RWPE2 (cell line): ENCODE data around the gene VPS13A.
"Not testable (repeated sequence)": the region's sequence is repeated elsewhere in the genome, so short reads cannot be mapped to it uniquely, and the experiment has no call there.

Source experiments
- ATAC-seq: fragments of 200-7000 bp; cut with Tn5 transposase; 3 replicates; pipeline ENCODE4 v1.9.1; 2021; ENCODE audit warnings: low read depth
- DNase-seq: peaks from one replicate; pipeline ENCODE4 v3.0.0-alpha.2; 2020; ENCODE audit warnings: low spot score
- H3K27ac ChIP-seq: fragments of 450-650 bp; 2 replicates; pipeline ENCODE4 v1.5.1; 2017; ENCODE audit warnings: mild to moderate bottlenecking; ENCODE audit not compliant: poor library complexity, severe bottlenecking
- H3K27me3 ChIP-seq: fragments of 250-450 bp; sonication (Bioruptor Pico); 2 replicates; pipeline ENCODE4 v1.5.1; 2021; ENCODE audit warnings: mild to moderate bottlenecking, moderate library complexity; ENCODE audit not compliant: insufficient read depth, poor library complexity, severe bottlenecking
- H3K36me3 ChIP-seq: fragments of 250-450 bp; sonication (Bioruptor Pico); 2 replicates; pipeline ENCODE4 v1.5.1; 2020; ENCODE audit warnings: low read depth, mild to moderate bottlenecking, moderate library complexity
- H3K4me1 ChIP-seq: fragments of 250-450 bp; sonication (Bioruptor Pico); 2 replicates; pipeline ENCODE4 v1.5.1; 2021; ENCODE audit warnings: mild to moderate bottlenecking, moderate library complexity; ENCODE audit not compliant: insufficient read depth, poor library complexity, severe bottlenecking
- H3K4me3 ChIP-seq: fragments of 250-450 bp; sonication (Bioruptor Pico); 2 replicates; pipeline ENCODE4 v1.5.1; 2021; ENCODE audit warnings: mild to moderate bottlenecking, moderate library complexity; ENCODE audit not compliant: severe bottlenecking
- H3K9me3 ChIP-seq: fragments of 250-450 bp; sonication (Bioruptor Pico); 2 replicates; pipeline ENCODE4 v1.5.1; 2021; ENCODE audit warnings: mild to moderate bottlenecking, moderate library complexity; ENCODE audit not compliant: severe bottlenecking
- CTCF ChIP-seq: fragments of 450-650 bp; IDR thresholded peaks from one replicate; pipeline ENCODE4 v1.5.1; 2017; ENCODE audit warnings: mild to moderate bottlenecking, moderate library complexity; ENCODE audit not compliant: poor library complexity, severe bottlenecking

VPS13A gene

GRCh38 chr9:77236693-77237092 is 59.4 kb downstream of the VPS13A start:
- Histone ChIP-seq H3K36me3 (peaks cover 14% of the 10 kb centered on the region), H3K27me3 (no peaks in the 10 kb centered on the region), H3K4me1 (no peaks in the 10 kb centered on the region), H3K4me3 (no peak overlapping the region), H3K27ac (no peak overlapping the region), H3K9me3 (no peaks in the 10 kb centered on the region)
- no peak for TF ChIP-seq CTCF
- DNase-seq (no peak), ATAC-seq (no peak)

DNA sequence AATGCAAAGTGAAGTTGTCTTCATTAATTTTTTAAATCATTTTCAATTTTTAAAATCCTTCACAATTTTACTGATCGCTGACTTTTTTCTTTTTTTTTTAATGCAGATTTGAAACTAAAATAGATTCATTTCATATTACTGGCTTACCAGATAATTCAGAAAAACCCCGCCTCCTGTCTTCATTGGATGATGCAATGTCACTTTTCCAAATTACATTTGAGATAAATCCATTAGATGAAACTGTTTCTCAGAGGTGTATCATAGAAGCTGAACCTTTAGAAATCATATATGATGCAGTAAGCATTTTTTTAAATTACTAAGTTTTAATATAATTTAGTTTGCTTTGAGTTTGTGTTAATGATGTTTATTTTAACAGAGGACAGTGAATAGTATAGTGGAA is 60.6 kb downstream of the VPS13A start:
- Histone ChIP-seq H3K9me3 (no peaks in the 10 kb centered on the region), H3K4me1 (no peaks in the 10 kb centered on the region), H3K27ac (no peak overlapping the region), H3K27me3 (no peaks in the 10 kb centered on the region), H3K4me3 (no peak overlapping the region), H3K36me3 (peaks cover 25% of the 10 kb centered on the region)
- DNase-seq = no peak
- ATAC-seq = no peak
- no peak for TF ChIP-seq CTCF

DNA sequence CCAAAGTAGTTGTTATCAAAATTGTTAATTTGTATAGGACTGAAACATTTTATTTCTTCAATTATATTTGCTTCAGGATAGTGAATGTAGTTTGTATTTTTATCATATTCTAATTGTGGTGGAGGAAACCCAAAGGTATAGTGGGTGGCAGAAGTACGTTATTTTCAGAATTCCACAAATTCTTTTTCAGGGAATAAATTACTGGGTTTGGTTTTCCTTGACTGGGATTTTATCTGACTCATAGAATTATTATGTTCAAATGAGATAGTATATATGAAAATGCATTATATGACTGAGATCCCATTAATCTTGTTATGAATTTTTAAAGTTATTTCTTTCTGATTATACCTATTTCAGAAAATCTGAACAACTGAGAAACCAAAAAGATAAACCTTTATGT is 73.7 kb downstream of the VPS13A start:
- no peak for TF ChIP-seq CTCF
- no peaks in the 10 kb centered on the region for H3K4me1 ChIP-seq
- H3K27me3 ChIP-seq = no peaks in the 10 kb centered on the region
- no peak for DNase-seq
- no peaks in the 10 kb centered on the region for H3K9me3 ChIP-seq
- ATAC-seq = no peak
- no peak overlapping the region for H3K27ac ChIP-seq
- H3K4me3 ChIP-seq = no peak overlapping the region
- H3K36me3 ChIP-seq = peaks cover 22% of the 10 kb centered on the region

DNA sequence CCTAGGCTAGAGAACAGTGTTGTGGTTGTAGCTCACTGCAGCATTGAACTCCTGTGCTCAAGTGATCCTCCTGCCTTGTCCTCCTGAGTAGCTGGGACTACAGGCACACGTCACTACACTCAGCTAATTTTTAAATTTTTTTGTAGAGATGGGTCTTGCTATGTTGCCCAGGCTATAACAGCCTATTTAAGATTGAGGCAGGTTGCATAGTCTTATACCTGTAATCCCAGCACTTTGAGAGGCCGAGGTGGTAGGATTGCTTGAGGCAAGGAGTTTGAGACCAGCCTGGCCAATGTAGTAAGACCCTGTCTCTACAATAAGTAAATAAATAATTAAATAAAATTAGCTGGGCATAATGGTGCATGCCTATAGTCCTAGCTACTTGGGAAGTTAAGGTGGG is 79.9 kb downstream of the VPS13A start:
- DNase-seq (no peak), ATAC-seq (no peak)
- H3K27ac ChIP-seq = no peak overlapping the region
- TF ChIP-seq CTCF = no peak
- peaks cover 19% of the 10 kb centered on the region; the same call in 1 of the 2 replicates for H3K36me3 ChIP-seq
- no peaks in the 10 kb centered on the region for H3K4me1 ChIP-seq
- H3K27me3 ChIP-seq = no peaks in the 10 kb centered on the region
- H3K9me3 ChIP-seq = no peaks in the 10 kb centered on the region
- H3K4me3 ChIP-seq = no peak overlapping the region

GRCh38 chr9:77261605-77262004 is 84.3 kb downstream of the VPS13A start:
- Histone ChIP-seq H3K4me1 (no peaks in the 10 kb centered on the region), H3K27me3 (no peaks in the 10 kb centered on the region), H3K4me3 (no peak overlapping the region), H3K9me3 (no peaks in the 10 kb centered on the region), H3K27ac (no peak overlapping the region), H3K36me3 (0 out of 2 replicates have a peak, but pooled peaks cover 4% of the 10 kb centered on the region)
- TF ChIP-seq CTCF = no peak
- ATAC-seq = no peak
- DNase-seq = no peak

- not testable (repeated sequence) for DNase-seq, ATAC-seq, H3K9me3 ChIP-seq, H3K27ac ChIP-seq, H3K36me3 ChIP-seq, H3K4me3 ChIP-seq, H3K27me3 ChIP-seq
- H3K4me1 ChIP-seq = peaks cover 14% of the 10 kb centered on the region
These were observed 90.4 kb downstream of the VPS13A start for GRCh38 chr9:77267762-77268161.
